Ramos (cell line): ENCODE data around the gene LMNB1.
"Not testable (repeated sequence)": the region's sequence is repeated elsewhere in the genome, so short reads cannot be mapped to it uniquely, and the experiment has no call there.

ENCODE experiments used
- in situ Hi-C: fragments of 300-500 bp; cut with MboI; formaldehyde crosslinking; loops from one replicate; pipeline ENCODE4 v1.14.3; 2022; ENCODE audit warnings: low sequenced_read_pairs; ENCODE audit not compliant: unreplicated experiment

LMNB1 gene

DNA sequence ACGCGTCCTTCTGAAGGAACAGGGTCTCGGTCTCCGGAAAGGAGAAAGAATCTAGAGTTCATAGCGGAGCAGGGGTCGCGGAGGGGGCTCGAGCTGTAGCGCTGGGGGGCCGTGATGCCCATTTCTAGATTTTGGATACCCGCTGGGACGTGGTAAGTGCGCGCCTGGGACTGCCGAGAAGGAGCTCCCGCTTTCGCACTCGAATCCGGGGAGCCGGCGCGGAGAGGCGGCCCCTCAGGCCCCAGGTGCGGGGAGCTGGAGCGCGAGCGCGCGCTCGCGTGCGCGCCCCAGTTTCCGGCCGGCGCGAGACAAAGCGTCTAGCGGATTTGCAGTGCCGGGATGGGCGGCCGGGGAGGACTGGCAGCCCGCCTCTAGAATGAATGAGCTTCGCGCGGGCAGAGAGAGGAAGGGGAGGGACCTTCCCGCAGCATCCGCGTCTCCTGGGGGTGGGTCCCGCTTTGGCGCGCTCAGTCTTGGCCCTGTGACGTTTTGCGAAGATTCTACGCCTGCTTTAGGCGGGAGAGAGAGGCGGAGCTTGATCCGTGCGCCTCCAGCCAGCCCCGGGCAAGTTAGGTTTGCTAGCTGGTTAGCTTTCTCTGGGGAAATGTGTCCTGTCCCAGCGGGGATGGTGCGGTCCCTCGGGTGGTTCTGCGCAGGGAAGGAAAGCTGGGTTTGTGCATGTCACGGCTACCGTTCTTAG is 1.2 kb downstream of the LMNB1 start:
- in situ Hi-C loops = no loop called here

DNA sequence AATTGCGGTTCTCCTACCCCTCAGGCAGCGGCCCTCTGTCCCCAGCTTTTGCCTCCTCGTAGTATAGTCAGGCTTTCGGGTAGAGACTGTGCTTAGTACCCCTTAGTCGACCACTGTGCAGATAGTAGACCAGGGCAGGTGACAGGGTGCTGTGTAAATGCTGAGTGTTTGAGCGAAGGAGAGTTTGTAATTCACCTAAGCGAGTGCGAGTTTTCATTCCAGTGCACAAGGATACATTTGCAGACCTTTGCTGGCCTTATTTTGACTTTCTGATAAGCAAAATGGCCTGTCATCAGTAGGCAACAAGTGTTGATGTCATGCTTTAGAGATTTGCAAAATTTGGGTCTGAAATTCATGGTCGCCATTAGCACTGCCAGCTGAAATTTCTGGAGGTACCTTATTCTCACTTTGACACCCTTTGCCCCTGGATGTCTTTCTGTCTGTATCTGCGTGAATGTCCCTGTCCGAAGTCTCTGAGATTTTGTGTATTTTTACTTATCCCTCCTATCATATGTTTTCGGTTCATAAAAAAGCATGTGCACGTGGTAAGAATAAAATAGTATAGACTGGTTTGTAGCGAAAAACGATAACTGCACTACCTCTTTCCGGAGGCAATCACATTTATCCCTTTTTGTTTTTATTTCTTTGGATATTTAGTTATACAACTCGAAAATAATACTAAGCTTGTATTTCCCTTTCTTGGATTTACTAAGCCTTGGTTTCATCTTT is 1.9 kb downstream of the LMNB1 start:
- in situ Hi-C loops = no loop called here

DNA sequence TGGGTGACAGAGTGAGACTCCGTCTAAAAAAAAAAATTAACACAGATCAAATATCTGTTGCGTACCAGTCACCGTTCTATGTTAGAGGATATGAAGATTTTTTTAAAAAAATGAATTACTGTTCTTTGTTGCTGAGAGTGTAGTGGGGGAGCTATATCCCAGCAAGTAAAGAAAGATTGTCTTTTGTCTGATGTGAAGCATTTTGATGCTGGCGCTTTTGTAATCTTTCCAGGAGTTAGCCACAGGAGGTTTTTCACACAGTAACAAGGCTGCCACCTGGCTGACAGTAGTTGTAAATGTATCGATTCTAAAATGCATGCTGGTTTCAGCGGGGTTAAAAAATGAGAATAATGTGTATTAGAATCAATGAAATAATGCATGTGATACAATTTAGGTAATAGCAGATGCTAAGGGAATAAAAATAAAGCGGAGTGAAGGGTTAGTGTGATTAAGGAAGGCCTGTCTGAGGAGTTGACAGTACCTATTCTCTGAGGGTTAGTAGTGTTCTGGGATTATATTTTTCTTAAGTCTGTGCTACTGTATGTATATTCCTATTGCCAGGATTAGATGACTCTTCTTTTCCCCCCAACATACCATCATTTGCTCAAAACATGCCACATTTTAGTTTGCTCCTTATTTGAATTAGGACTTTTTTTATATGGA is 3.4 kb downstream of the LMNB1 start:
- in situ Hi-C loops = no loop called here

DNA sequence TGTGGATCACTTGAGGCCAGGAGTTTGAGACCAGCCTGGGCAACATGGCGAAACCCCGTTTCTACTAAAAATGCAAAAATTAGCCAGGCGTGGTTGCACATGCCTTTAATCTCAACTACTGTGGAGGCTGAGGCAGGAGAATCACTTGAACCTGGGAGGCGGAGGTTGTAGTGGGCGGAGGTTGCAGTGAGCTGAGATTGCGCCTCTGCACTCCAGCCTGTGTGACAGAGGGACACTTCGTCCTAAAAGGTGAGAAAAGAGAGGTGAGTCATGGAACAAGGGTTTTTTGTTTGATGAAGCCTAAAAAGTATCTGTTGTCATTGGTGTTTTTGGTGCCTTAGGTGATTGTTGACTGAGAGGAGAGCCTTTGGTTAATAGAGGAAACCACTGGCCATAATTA is 11.5 kb downstream of the LMNB1 start:
- in situ Hi-C loops = not testable (repeated sequence)

DNA sequence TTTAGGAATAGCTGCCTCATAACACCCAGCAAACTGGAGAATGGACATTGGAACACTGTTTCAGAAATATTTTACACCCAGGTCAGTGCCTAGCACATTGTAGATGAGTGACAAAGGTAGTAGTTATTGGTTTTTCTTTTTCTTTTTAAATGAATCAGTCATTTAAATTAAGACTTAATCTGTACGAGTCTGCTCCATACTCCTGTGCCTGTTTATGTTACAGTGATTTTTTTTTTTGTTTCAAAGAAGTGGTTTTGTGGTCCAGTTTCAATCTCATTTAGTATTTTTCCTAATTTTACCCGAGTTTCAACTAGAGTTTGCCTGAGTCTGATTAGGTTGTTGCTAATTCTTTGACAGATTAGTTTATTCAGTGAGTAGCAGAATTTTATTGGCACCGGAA is 16.2 kb downstream of the LMNB1 start:
- in situ Hi-C loops = no loop called here

- in situ Hi-C loops = not testable (repeated sequence)
Measured at GRCh38 chr5:126793648-126794047, 16.7 kb downstream of the LMNB1 start.

DNA sequence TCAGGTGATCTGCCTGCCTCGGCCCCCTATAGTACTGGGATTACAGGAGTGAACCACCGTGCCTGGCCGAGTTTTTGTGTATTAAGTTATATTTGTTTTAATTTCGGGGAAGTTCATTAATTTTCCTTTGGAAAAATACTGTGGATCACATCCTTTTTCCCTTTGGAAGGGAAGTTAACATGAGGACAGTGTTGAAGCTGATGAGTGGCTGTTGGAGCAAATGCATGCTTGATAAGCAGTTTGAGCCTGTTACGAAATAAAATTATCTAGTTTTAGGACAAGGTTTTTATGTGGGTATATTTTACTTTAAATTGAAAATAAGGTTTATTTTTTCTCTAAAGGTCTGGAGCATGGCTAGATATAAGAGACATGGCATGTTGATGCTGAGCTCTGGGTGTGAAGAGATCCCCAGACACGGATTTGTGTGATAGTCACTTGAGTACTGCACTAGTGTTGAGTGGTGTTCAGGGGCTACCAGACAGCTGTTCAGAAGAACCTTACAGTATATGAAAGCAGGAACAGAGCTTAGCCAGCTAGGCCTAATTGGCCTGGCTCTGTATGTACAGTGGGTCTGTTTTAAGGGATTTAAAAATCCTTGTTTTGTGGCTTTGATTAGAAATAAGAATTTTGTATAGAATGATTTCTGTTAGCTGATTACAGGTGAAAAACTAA is 17.4 kb downstream of the LMNB1 start:
- in situ Hi-C loops = no loop called here

DNA sequence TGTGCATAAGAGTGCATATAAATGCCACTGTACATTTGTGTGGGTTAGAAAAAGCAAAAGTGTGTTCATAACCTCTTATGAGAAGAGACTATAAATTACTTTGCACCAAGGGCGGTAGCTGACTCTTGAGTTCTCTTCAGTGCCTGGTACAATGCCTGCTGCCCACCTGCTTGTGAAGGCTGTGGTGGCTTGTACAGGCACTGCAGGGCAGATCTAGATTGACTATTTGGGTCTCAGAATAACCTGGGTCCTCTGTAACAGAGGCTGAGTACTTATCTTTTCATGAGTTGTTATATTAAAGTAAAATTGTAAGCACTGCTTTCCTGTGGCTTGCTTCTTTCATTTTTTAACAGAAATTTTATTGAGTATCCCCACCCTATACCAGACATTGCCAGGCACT is 22.8 kb downstream of the LMNB1 start:
- in situ Hi-C loops = loop anchor here (10.0 kb wide), 1 partner anchor 125 kb away; no protein-coding TSS in a partner anchor

- in situ Hi-C loops = loop anchor here (10.0 kb wide), 1 partner anchor 127 kb away; no protein-coding TSS in a partner anchor
Measured at GRCh38 chr5:126801174-126801991, 24.4 kb downstream of the LMNB1 start.

DNA sequence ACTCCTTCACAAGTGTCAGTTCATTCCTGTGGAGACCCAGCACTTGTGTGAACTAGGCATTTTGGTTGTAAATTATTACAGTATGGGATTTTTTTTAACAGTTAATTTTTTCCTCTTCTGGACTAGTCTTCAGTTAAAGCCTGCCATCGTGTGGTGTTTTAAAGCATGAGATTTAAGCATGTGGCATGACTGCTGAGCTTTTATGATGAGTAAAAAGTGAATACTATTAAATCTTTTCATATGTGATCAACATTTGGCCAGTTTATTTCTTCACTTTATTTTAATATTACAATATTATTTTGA is 25.0 kb downstream of the LMNB1 start:
- in situ Hi-C loops = loop anchor here (10.0 kb wide), 1 partner anchor 127 kb away; no protein-coding TSS in a partner anchor

DNA sequence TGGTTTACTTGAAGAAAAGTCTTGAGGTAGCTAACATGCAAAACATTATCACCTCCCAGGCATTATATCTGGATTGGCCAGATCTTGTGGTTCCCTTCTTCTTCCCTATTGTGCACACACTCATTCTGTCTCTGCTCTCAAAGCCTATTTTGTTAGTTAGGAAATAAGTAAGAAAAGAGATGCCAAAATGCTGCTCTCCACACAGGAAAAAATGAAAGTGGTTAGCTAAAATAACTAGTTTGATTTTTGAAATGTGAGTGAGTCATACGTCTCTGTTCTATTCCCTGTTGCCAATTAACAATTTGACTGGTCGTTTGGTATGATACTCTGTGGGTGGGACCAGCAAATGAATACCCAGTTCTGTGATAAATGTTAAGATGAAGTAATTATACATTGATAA is 28.1 kb downstream of the LMNB1 start:
- in situ Hi-C loops = loop anchor here (10.0 kb wide), 1 partner anchor 130 kb away; no protein-coding TSS in a partner anchor

GRCh38 chr5:126808521-126808988 is 31.6 kb downstream of the LMNB1 start:
- in situ Hi-C loops = loop anchor here (10.0 kb wide), 1 partner anchor 134 kb away; no protein-coding TSS in a partner anchor

GRCh38 chr5:126809916-126810315 is 33.0 kb downstream of the LMNB1 start:
- in situ Hi-C loops = loop anchor here (10.0 kb wide), 1 partner anchor 135 kb away; no protein-coding TSS in a partner anchor

DNA sequence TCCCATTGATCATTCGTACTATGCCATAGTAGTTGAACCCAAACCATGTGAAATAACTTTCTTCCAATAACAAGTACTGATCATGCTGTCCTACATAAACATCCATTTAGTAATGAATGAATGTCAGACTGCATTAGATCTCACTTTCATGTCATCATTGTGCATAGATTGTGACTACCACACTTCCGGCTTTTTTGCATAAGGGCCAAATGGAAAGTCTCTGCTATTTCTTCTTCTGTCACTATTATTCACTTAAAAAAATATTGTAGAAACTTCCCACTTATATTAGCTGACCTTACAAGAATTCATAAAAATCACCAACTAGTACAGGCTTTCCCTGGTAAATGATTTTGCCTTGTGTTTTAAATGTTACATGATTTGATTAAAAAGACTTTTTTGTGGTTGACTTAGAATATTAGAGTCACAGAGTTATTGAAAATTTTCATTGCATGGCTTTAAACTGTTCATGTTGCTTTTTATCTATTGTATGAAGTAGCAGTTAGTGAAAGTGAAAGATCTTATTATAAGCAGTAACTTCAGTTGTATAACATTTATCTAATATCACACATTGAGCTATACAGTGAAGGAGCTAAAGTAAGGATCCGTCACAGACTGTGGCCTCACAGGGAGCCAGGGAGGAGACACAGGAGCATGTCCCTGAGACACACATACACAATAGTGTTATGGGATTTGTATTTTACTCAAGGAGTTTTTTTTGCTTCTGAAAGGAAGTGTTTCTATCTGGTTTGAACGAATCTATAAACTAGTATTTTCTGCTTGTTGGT is 33.9 kb downstream of the LMNB1 start:
- in situ Hi-C loops = no loop called here

DNA sequence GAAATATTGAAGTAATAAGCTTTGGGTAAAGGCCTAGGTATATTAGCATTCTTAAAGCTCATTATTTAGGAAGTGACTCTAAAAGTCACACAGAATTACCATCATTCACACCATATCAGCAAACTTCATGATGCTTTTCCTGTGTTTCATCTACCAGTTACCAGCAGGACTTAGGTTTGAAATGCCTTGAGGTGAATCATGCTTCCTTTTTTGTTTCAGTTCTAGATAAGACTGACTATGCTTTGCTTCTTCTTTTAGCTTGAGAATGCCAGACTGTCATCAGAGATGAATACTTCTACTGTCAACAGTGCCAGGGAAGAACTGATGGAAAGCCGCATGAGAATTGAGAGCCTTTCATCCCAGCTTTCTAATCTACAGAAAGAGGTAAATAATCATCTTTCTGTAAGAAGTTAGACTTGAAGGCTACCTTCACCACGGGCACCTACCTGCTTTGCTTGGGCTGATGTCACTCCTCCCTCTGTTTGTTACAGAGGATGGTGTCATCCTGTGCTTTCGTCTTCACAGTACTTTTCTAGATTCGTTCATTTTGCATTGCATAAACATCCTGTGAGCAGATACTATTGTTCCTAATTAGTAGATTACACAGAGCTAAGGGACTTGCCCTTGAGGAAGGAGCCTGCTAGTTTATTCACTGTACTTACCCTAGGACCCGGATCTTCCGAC is 34.7 kb downstream of the LMNB1 start:
- in situ Hi-C loops = no loop called here

DNA sequence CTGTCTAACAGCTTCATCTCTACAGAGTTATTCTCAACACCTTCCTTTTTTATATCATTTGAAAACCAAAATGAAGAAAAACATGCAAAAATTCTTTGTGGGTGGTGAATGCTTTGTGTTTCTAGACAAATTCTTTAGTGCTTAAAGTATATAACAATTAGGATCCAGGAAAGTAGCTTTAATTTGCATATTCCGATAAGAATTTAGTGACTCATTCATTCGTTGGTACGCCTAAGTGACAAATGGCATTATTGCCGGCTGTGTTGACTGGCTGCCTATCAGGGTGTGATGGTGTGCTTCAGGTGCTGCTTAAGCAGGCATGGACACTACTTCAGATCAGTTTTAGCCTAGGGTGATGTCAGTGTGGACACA is 35.2 kb downstream of the LMNB1 start:
- in situ Hi-C loops = no loop called here

GRCh38 chr5:126813799-126814198 is 36.9 kb downstream of the LMNB1 start:
- in situ Hi-C loops = not testable (repeated sequence)

- in situ Hi-C loops = no loop called here
Measured at GRCh38 chr5:126814721-126815404, 37.9 kb downstream of the LMNB1 start.
